ENCODE measurements around the gene HYPK. TPM values are rescaled to one million over a fixed set of nuclear protein-coding genes. Genes with fewer than 3 reads are reported as not detected.

The HYPK gene
- total and polyA plus RNA-seq, 2 experiments from 2014 or later: 8.2 to 19.9 TPM

DNA sequence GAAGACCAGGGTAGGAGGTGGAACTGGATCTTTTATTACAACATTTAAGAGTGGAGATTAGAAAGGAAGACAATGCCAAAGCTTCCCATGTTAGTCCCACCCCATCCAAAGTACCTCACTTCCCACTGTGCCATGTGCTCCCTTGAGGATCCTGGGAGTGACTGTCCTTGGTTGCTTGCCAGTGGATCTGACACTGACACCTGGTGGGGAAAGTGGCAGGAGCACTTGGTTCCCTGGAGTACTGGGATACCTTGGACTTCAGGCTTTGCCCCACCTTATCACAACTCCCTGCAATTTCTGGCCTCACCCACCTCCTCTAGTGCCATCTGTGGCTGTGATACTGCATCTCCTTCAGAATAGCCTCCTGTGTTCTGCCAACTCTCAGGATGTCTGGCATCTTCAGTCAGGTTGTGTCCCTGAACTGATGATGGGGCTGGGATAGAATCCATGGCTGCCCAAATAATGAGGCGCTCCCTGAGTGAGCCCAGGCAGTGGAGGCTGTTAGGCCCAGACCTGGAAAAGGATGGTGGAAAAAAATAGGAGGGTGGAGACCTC lies 24.9 kb upstream of the HYPK start:
- WGBS, 2 experiments (ENCODE audit: low coverage in 1 of 2, low lambda C conversion rate in 2 of 2, missing lambda C conversion rate in 2 of 2): 90 to 94% methylated on average over 1 of the region's 1 CpG
- Histone ChIP-seq H3K4me2 (ENCODE audit: unreplicated experiment) (no peak overlapping the region), H3K27me3 (replicated peaks; ENCODE audit: insufficient read depth) (no peaks in the 10 kb centered on the region), H3K9ac (no peak overlapping the region), H3K9me3 (ENCODE audit: low read depth) (no peaks in the 10 kb centered on the region), H3F3A (ENCODE audit: insufficient read depth) (peaks cover 60% of the 10 kb centered on the region), H3K36me3 (ENCODE audit: low read depth) (peaks cover 27% of the 10 kb centered on the region), H3K79me2 (ENCODE audit: insufficient read depth) (no peaks in the 10 kb centered on the region), H3K4me1 (ENCODE audit: insufficient read depth) (peaks cover 7% of the 10 kb centered on the region; the same call in 1 of the 2 replicates), H4K20me1 (ENCODE audit: insufficient read depth) (no peaks in the 10 kb centered on the region), H3K9me2 (ENCODE audit: insufficient read depth) (no peaks in the 10 kb centered on the region), H3K4me3 (no peak overlapping the region), H2AFZ (no peak overlapping the region), H3K27ac (no peak overlapping the region)
- peak; percentile 74 for DNase-seq
- TF ChIP-seq EZH2 (IDR thresholded peaks at IDR 0.05; ENCODE audit: insufficient read depth, poor library complexity, severe bottlenecking) (no peak), EZH2phosphoT487 (IDR thresholded peaks at IDR 0.05; ENCODE audit: insufficient read depth, low read depth) (no peak)
- in situ Hi-C loops (cut with MboI): no loop called here

DNA sequence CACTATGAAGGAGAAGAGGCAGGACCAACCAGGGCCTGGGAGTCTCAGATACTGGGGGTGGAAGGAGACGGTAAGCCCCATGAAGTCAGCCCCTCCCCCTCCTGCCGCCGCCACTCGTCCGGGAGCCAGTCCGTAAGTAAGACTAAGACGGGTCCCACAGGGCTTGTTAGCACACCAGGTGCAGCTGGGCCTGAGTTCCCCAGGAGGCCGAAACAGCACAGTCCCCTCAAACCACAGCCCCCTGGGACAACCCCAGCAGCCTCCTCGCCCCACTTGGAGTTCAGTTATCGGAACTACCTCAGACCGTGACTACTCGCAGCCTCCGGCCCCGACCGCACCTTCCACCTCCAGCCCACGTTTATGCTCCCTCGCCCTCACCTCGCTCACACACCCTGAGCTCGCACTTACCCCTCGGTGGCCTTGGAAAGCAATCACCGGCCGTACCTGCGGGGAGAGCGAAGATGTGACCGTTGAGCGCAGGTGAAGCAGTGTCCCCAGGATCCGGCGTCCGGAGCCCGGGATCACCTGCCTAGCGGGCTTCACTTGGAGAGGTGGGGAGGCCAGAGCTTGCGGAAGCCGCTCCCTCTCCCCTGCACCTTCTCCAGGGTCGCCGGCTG lies 24.2 kb upstream of the HYPK start:
- no peak for DNase-seq
- Histone ChIP-seq H3K4me1 (ENCODE audit: insufficient read depth) (peaks cover 7% of the 10 kb centered on the region; the same call in 1 of the 2 replicates), H3K4me3 (peak overlapping the region; percentile 85), H3F3A (ENCODE audit: insufficient read depth) (peaks cover 53% of the 10 kb centered on the region), H2AFZ (peak overlapping the region; percentile 91; the same call in 1 of the 2 replicates), H3K36me3 (ENCODE audit: low read depth) (peaks cover 20% of the 10 kb centered on the region), H4K20me1 (ENCODE audit: insufficient read depth) (no peaks in the 10 kb centered on the region), H3K9ac (peak overlapping the region; percentile 78; the same call in 1 of the 2 replicates), H3K4me2 (ENCODE audit: unreplicated experiment) (peak overlapping the region; percentile 93), H3K27me3 (replicated peaks; ENCODE audit: insufficient read depth) (no peaks in the 10 kb centered on the region), H3K27ac (no peak overlapping the region), H3K79me2 (ENCODE audit: insufficient read depth) (no peaks in the 10 kb centered on the region), H3K9me2 (ENCODE audit: insufficient read depth) (no peaks in the 10 kb centered on the region), H3K9me3 (ENCODE audit: low read depth) (no peaks in the 10 kb centered on the region)
- TF ChIP-seq EZH2 (IDR thresholded peaks at IDR 0.05; ENCODE audit: insufficient read depth, poor library complexity, severe bottlenecking) (no peak), EZH2phosphoT487 (IDR thresholded peaks at IDR 0.05; ENCODE audit: insufficient read depth, low read depth) (no peak)
- 54% methylated on average over 31 to 35 of the region's 35 CpGs for WGBS, 2 experiments (ENCODE audit: low coverage in 1 of 2, low lambda C conversion rate in 2 of 2, missing lambda C conversion rate in 2 of 2)
- in situ Hi-C loops (cut with MboI): no loop called here

DNA sequence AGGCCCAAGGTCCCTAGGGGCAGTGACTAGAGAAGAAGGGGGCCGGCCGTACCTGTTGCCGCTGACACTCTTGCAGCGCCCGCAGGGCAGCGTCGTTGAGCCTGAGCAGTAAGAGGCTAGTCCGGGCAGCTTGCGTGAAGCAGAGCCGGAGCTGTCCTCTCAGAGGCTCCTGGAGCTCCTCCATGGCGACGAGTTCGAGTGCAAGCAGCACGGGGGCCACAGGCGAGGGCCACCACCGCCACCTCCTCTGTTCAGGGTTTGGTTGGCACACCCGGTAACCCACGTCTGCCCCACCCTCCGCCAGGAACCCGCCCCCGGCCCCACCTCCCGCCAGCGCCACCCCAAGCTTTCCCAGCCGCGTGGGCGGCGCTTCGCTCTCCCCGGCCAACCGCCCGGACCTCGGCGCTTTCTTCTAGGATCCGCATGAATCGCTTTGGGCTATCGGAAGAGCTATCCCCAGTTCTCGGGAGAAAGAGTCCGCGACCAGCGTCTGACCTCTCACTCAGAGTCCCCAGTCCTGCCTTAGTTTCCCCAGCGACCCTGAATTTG lies 23.6 kb upstream of the HYPK start, which contains the start of gene ELL3:
Gene ELL3, minus strand, starts transcription at position 249 of the 549 bp plus-strand sequence. Its CDS starts 65 bp downstream, at position 184.
- H3K36me3 ChIP-seq (ENCODE audit: low read depth): peaks cover 15% of the 10 kb centered on the region
- no peaks in the 10 kb centered on the region for H3K9me3 ChIP-seq (ENCODE audit: low read depth)
- peak within 1 kb of the TSS; percentile 85 for H3K4me3 ChIP-seq
- peak within 1 kb of the TSS; percentile 93 for H3K4me2 ChIP-seq (ENCODE audit: unreplicated experiment)
- no peaks in the 10 kb centered on the region for H3K79me2 ChIP-seq (ENCODE audit: insufficient read depth)
- peak; percentile 88 for DNase-seq
- TF ChIP-seq EZH2phosphoT487 (IDR thresholded peaks at IDR 0.05; ENCODE audit: insufficient read depth, low read depth) (no peak), EZH2 (IDR thresholded peaks at IDR 0.05; ENCODE audit: insufficient read depth, poor library complexity, severe bottlenecking) (no peak)
- H4K20me1 ChIP-seq (ENCODE audit: insufficient read depth): no peaks in the 10 kb centered on the region
- H3F3A ChIP-seq (ENCODE audit: insufficient read depth): peaks cover 47% of the 10 kb centered on the region
- in situ Hi-C loops (cut with MboI): no loop called here
- H2AFZ ChIP-seq: peak within 1 kb of the TSS; percentile 91
- H3K4me1 ChIP-seq (ENCODE audit: insufficient read depth): peaks cover 7% of the 10 kb centered on the region; the same call in 1 of the 2 replicates
- H3K27ac ChIP-seq: peak within 1 kb of the TSS; percentile 64
- peak within 1 kb of the TSS; percentile 78 for H3K9ac ChIP-seq
- H3K27me3 ChIP-seq (replicated peaks; ENCODE audit: insufficient read depth): no peaks in the 10 kb centered on the region
- WGBS, 2 experiments (ENCODE audit: low coverage in 1 of 2, low lambda C conversion rate in 2 of 2, missing lambda C conversion rate in 2 of 2): 1 to 2% methylated on average over 32 to 41 of the region's 41 CpGs
- no peaks in the 10 kb centered on the region for H3K9me2 ChIP-seq (ENCODE audit: insufficient read depth)

DNA sequence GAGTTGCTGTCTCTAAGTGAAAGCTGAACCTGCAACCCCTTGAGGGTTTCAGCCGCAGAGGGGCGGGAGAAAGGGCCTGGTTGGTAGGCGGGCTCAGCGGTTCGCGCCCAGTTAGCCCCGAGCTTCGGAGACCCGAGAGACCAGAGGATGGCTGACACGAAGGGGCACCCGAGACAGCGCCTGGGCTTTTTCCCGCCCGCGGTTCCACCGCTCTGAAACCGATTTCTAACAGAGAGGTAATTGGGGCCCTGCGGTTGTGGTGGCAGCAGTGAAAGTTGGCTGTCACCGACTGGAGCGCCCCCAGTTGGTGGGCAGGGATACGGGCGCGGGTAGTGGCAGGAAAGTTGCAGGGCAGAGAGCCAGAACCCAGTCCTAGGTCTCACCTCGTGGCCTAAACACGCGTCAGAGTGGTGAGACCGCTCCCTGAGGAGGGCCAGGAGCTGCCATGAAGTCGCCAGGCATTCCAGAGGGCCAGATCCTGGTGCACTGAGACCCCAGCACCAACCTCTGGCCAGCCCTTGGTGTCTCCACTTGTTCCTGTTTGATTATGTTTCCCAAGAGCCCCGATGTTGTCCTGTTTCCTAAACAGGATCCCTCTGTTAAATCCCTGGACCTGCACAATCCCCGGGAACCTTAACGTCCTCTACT lies 23.0 kb upstream of the HYPK start:
- 2 to 5% methylated on average over 28 to 31 of the region's 31 CpGs for WGBS, 2 experiments (ENCODE audit: low coverage in 1 of 2, low lambda C conversion rate in 2 of 2, missing lambda C conversion rate in 2 of 2)
- Histone ChIP-seq H2AFZ (peak overlapping the region; percentile 91), H3K4me1 (ENCODE audit: insufficient read depth) (peaks cover 7% of the 10 kb centered on the region; the same call in 1 of the 2 replicates), H3K9me2 (ENCODE audit: insufficient read depth) (no peaks in the 10 kb centered on the region), H4K20me1 (ENCODE audit: insufficient read depth) (no peaks in the 10 kb centered on the region), H3K9me3 (ENCODE audit: low read depth) (no peaks in the 10 kb centered on the region), H3K4me2 (ENCODE audit: unreplicated experiment) (peak overlapping the region; percentile 93), H3K9ac (peak overlapping the region; percentile 78), H3K27ac (peak overlapping the region; percentile 64), H3K4me3 (peak overlapping the region; percentile 85), H3K79me2 (ENCODE audit: insufficient read depth) (no peaks in the 10 kb centered on the region), H3K36me3 (ENCODE audit: low read depth) (peaks cover 9% of the 10 kb centered on the region), H3K27me3 (replicated peaks; ENCODE audit: insufficient read depth) (no peaks in the 10 kb centered on the region), H3F3A (ENCODE audit: insufficient read depth) (peaks cover 41% of the 10 kb centered on the region)
- in situ Hi-C loops (cut with MboI): no loop called here
- TF ChIP-seq EZH2 (IDR thresholded peaks at IDR 0.05; ENCODE audit: insufficient read depth, poor library complexity, severe bottlenecking) (no peak), EZH2phosphoT487 (IDR thresholded peaks at IDR 0.05; ENCODE audit: insufficient read depth, low read depth) (no peak)
- DNase-seq: peak; percentile 87

Data from GM23248 (cell line).